ENCODE results near the gene RBCK1. TPM values are rescaled to one million over a fixed set of nuclear protein-coding genes. Genes with fewer than 3 reads are reported as not detected.

The RBCK1 gene
- total RNA-seq, 1 experiment from 2014 or later, result 111 TPM

GRCh38 chr20:361561-361960 lies 46.5 kb upstream of the RBCK1 start:
- no peak overlapping the region for H3K4me3 Mint-ChIP-seq (ENCODE audit: unreplicated experiment)
- CTCF ChIA-PET, result interaction anchor here (1.9 to 4.2 kb wide), 3 partner anchors 19 to 70 kb away, joined by 7 to 13 read pairs (median 8); partner anchors contain the start of gene TRIB3
- TF ChIP-seq, protein P1, sequence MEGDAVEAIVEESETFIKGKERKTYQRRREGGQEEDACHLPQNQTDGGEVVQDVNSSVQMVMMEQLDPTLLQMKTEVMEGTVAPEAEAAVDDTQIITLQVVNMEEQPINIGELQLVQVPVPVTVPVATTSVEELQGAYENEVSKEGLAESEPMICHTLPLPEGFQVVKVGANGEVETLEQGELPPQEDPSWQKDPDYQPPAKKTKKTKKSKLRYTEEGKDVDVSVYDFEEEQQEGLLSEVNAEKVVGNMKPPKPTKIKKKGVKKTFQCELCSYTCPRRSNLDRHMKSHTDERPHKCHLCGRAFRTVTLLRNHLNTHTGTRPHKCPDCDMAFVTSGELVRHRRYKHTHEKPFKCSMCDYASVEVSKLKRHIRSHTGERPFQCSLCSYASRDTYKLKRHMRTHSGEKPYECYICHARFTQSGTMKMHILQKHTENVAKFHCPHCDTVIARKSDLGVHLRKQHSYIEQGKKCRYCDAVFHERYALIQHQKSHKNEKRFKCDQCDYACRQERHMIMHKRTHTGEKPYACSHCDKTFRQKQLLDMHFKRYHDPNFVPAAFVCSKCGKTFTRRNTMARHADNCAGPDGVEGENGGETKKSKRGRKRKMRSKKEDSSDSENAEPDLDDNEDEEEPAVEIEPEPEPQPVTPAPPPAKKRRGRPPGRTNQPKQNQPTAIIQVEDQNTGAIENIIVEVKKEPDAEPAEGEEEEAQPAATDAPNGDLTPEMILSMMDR (IDR thresholded peaks at IDR 0.05; ENCODE audit: insufficient read depth in 1 of 2, low read depth in 1 of 2, low read length in 1 of 2, severe bottlenecking in 1 of 2, unreplicated experiment in 1 of 2), result no peak
- no peaks in the 10 kb centered on the region for H3K27me3 Mint-ChIP-seq (ENCODE audit: insufficient read depth, unreplicated experiment)
- no peaks in the 10 kb centered on the region for H3K9me3 Mint-ChIP-seq (ENCODE audit: unreplicated experiment)
- intact Hi-C loops (cut with micrococcal nuclease; ENCODE audit: unreplicated experiment), result loop anchor here (2.0 kb wide), 1 partner anchor 19 kb away; the partner anchor contains the start of gene TRIB3
- peaks cover 22% of the 10 kb centered on the region for H3K36me3 Mint-ChIP-seq (ENCODE audit: insufficient read depth, unreplicated experiment)
- H3K4me1 Mint-ChIP-seq (ENCODE audit: low read depth, unreplicated experiment), result peaks cover 74% of the 10 kb centered on the region
- BruUV-seq (replicated peaks), result no TSS peak
- POLR2A ChIA-PET, result interaction anchor here (0.9 to 1.3 kb wide), 3 partner anchors 10 to 24 kb away, joined by 3 to 15 read pairs (median 3); no protein-coding TSS in a partner anchor
- peak overlapping the region; percentile 49 for H3K27ac Mint-ChIP-seq (ENCODE audit: unreplicated experiment)
- no peaks in the 10 kb centered on the region for H3K9me3 ChIP-seq
- H3K27me3 ChIP-seq (replicated peaks; ENCODE audit: control insufficient read depth, insufficient read depth, low read length), result no peaks in the 10 kb centered on the region
- no peak overlapping the region for H3K4me3 ChIP-seq (ENCODE audit: low read depth, low read length)
- H3K36me3 ChIP-seq (ENCODE audit: control insufficient read depth, insufficient read depth, low read length), result no peaks in the 10 kb centered on the region
- no peak for DNase-seq
- peaks cover 66% of the 10 kb centered on the region for H3K4me1 ChIP-seq

- no peaks in the 10 kb centered on the region for H3K27me3 ChIP-seq (replicated peaks; ENCODE audit: control insufficient read depth, insufficient read depth, low read length)
- Mint-ChIP-seq H3K9me3 (ENCODE audit: unreplicated experiment) (no peaks in the 10 kb centered on the region), H3K4me1 (ENCODE audit: low read depth, unreplicated experiment) (peaks cover 73% of the 10 kb centered on the region), H3K27ac (ENCODE audit: unreplicated experiment) (peak overlapping the region; percentile 49), H3K27me3 (ENCODE audit: insufficient read depth, unreplicated experiment) (no peaks in the 10 kb centered on the region), H3K4me3 (ENCODE audit: unreplicated experiment) (no peak overlapping the region), H3K36me3 (ENCODE audit: insufficient read depth, unreplicated experiment) (peaks cover 22% of the 10 kb centered on the region)
- H3K4me1 ChIP-seq, result peaks cover 66% of the 10 kb centered on the region
- no peaks in the 10 kb centered on the region for H3K36me3 ChIP-seq (ENCODE audit: control insufficient read depth, insufficient read depth, low read length)
- no peaks in the 10 kb centered on the region for H3K9me3 ChIP-seq
- peak; percentile 68 to 74 for DNase-seq
- no TSS peak for BruUV-seq (replicated peaks)
- TF ChIP-seq, protein P1 (IDR thresholded peaks at IDR 0.05; ENCODE audit: insufficient read depth in 1 of 2, low read depth in 1 of 2, low read length in 1 of 2, severe bottlenecking in 1 of 2, unreplicated experiment in 1 of 2), result peak in 1 of 2 experiments; percentile 41
- intact Hi-C loops (cut with micrococcal nuclease; ENCODE audit: unreplicated experiment), result no loop called here
- ChIA-PET CTCF (interaction anchor here (0.9 to 4.2 kb wide), 5 partner anchors 12 to 69 kb away, joined by 3 to 13 read pairs (median 7); partner anchors contain the start of gene TRIB3), POLR2A (interaction anchor here (0.6 to 1.3 kb wide), 5 partner anchors 9 to 18 kb away, joined by 3 to 15 read pairs (median 3); partner anchors contain the start of gene TRIB3)
- no peak overlapping the region for H3K4me3 ChIP-seq (ENCODE audit: low read depth, low read length)
Observed at GRCh38 chr20:362271-363254, 45.5 kb upstream of the RBCK1 start.

GRCh38 chr20:363319-364078 lies 44.6 kb upstream of the RBCK1 start:
- peaks cover 74% of the 10 kb centered on the region for H3K4me1 ChIP-seq
- DNase-seq, result no peak

More at GRCh38 chr20:363319-364078, 44.6 kb upstream of the RBCK1 start:
- Mint-ChIP-seq H3K36me3 (ENCODE audit: insufficient read depth, unreplicated experiment) (peaks cover 22% of the 10 kb centered on the region), H3K27me3 (ENCODE audit: insufficient read depth, unreplicated experiment) (no peaks in the 10 kb centered on the region), H3K9me3 (ENCODE audit: unreplicated experiment) (no peaks in the 10 kb centered on the region), H3K4me3 (ENCODE audit: unreplicated experiment) (peak overlapping the region; percentile 16), H3K27ac (ENCODE audit: unreplicated experiment) (peak overlapping the region; percentile 99), H3K4me1 (ENCODE audit: low read depth, unreplicated experiment) (peaks cover 81% of the 10 kb centered on the region)
- Histone ChIP-seq H3K36me3 (ENCODE audit: control insufficient read depth, insufficient read depth, low read length) (no peaks in the 10 kb centered on the region), H3K4me3 (ENCODE audit: low read depth, low read length) (no peak overlapping the region), H3K27me3 (replicated peaks; ENCODE audit: control insufficient read depth, insufficient read depth, low read length) (no peaks in the 10 kb centered on the region), H3K9me3 (no peaks in the 10 kb centered on the region)
- no TSS peak for BruUV-seq (replicated peaks)
- ChIA-PET CTCF (interaction anchor here (0.5 to 4.2 kb wide), 4 partner anchors 17 to 68 kb away, joined by 5 to 13 read pairs (median 8); partner anchors contain the start of gene TRIB3), POLR2A (interaction anchor here (0.6 kb wide), 1 partner anchor 9 kb away, joined by 3 read pairs; no protein-coding TSS in a partner anchor)
- intact Hi-C loops (cut with micrococcal nuclease; ENCODE audit: unreplicated experiment), result no loop called here
- TF ChIP-seq, protein P1 (IDR thresholded peaks at IDR 0.05; ENCODE audit: insufficient read depth in 1 of 2, low read depth in 1 of 2, low read length in 1 of 2, severe bottlenecking in 1 of 2, unreplicated experiment in 1 of 2), result no peak
